ENCODE results near the gene BCR.

BCR gene

GRCh38 chr22:23260645-23261581, 80.6 kb downstream of the BCR start:
- DNase-seq (ENCODE audit: low read depth, low spot score) = no peak

- no peak for DNase-seq (ENCODE audit: low read depth, low spot score)
Observed at GRCh38 chr22:23261900-23262450, 81.7 kb downstream of the BCR start.

- DNase-seq (ENCODE audit: low read depth, low spot score) = no peak
Observed at GRCh38 chr22:23262518-23263332, 82.4 kb downstream of the BCR start.

GRCh38 chr22:23263651-23264555, 83.6 kb downstream of the BCR start:
- no peak for DNase-seq (ENCODE audit: low read depth, low spot score)

- DNase-seq (ENCODE audit: low read depth, low spot score) = no peak
Observed at GRCh38 chr22:23264610-23265367, 84.5 kb downstream of the BCR start.

GRCh38 chr22:23265368-23265700, 85.0 kb downstream of the BCR start:
- DNase-seq (ENCODE audit: low read depth, low spot score) = no peak

GRCh38 chr22:23266780-23267179, 86.5 kb downstream of the BCR start:
- DNase-seq (ENCODE audit: low read depth, low spot score) = no peak

- DNase-seq (ENCODE audit: low read depth, low spot score) = no peak
Observed at GRCh38 chr22:23267226-23268043, 87.1 kb downstream of the BCR start.

GRCh38 chr22:23268139-23268712, 87.9 kb downstream of the BCR start:
- DNase-seq (ENCODE audit: low read depth, low spot score) = no peak

- DNase-seq (ENCODE audit: low read depth, low spot score) = no peak
Observed at GRCh38 chr22:23268877-23269276, 88.6 kb downstream of the BCR start.

GRCh38 chr22:23269441-23270211, 89.3 kb downstream of the BCR start:
- no peak for DNase-seq (ENCODE audit: low read depth, low spot score)

- DNase-seq (ENCODE audit: low read depth, low spot score) = no peak
Observed at GRCh38 chr22:23270212-23270733, 90.0 kb downstream of the BCR start.

GRCh38 chr22:23270798-23271596, 90.7 kb downstream of the BCR start:
- DNase-seq (ENCODE audit: low read depth, low spot score) = no peak

GRCh38 chr22:23271597-23271908, 91.2 kb downstream of the BCR start:
- no peak for DNase-seq (ENCODE audit: low read depth, low spot score)

GRCh38 chr22:23272371-23272770, 92.1 kb downstream of the BCR start:
- no peak for DNase-seq (ENCODE audit: low read depth, low spot score)

- DNase-seq (ENCODE audit: low read depth, low spot score) = no peak
Observed at GRCh38 chr22:23272834-23273233, 92.5 kb downstream of the BCR start.

GRCh38 chr22:23273445-23274145, 93.3 kb downstream of the BCR start:
- DNase-seq (ENCODE audit: low read depth, low spot score) = no peak
